B cell (primary cell): ENCODE data around the gene DAB2IP. TPM values are rescaled to one million over a fixed set of nuclear protein-coding genes. Genes with fewer than 3 reads are reported as not detected.

Experiments used
- ATAC-seq: fragments of 200-7000 bp; cut with Tn5 transposase; one replicate; pipeline ENCODE4 v1.10.0; 2021; ENCODE audit warnings: low read depth, mild to moderate bottlenecking, moderate number of reproducible peaks, moderate library complexity
- CTCF ChIA-PET: fragments of 350-600 bp; sonication (Branson Sonifier 250); formaldehyde crosslinking; loops from one replicate; lab custom pipeline; 2021; ENCODE audit warnings: antibody characterized with exemption, inconsistent platforms; lab: Charles Lee
- POLR2A ChIA-PET: fragments of 350-600 bp; sonication (Branson Sonifier 250); formaldehyde crosslinking; loops from one replicate; lab custom pipeline; 2021; ENCODE audit warnings: antibody characterized with exemption; lab: Charles Lee
- DNase-seq: peaks from one replicate; pipeline ENCODE4 v3.0.0; 2013
- H2AFZ ChIP-seq: 2 replicates; pipeline ENCODE4 v1.6.1; 2012; ENCODE audit warnings: mild to moderate bottlenecking, low read depth, low read length; ENCODE audit not compliant: insufficient read depth, poor library complexity, severe bottlenecking
- H3K27ac ChIP-seq, 2 donors: 1 replicate in 1 of 2; 2 replicates in 1 of 2; pipeline ENCODE4 v1.5.1; 2012 to 2013; ENCODE audit warnings: low read length in 2 of 2, mild to moderate bottlenecking in 2 of 2, moderate library complexity in 1 of 2
- H3K27me3 ChIP-seq, 4 experiments: fragments of 200-600 bp in 1 of 4; sonication (generic) in 1 of 4; replicated peaks in 1 of 4; 1 replicate in 2 of 4; 2 replicates in 2 of 4; pipeline versions ENCODE4 v1.6.1 to v1.7.0; 2013 to 2016; ENCODE audit warnings: low read length in 3 of 4, mild to moderate bottlenecking in 2 of 4, mixed read lengths in 1 of 4, moderate library complexity in 1 of 4; ENCODE audit not compliant: insufficient read depth in 4 of 4, control insufficient read depth in 3 of 4; ENCODE audit errors: control extremely low read depth in 1 of 4
- H3K36me3 ChIP-seq, 2 experiments: replicated peaks in 1 of 2; 1 replicate in 1 of 2; 2 replicates in 1 of 2; pipeline versions ENCODE4 v1.6.1 to v1.7.1; 2013; ENCODE audit warnings: low read length in 1 of 2; ENCODE audit not compliant: insufficient read depth in 2 of 2, control insufficient read depth in 1 of 2; ENCODE audit errors: control extremely low read depth in 1 of 2, extremely low read depth in 1 of 2
- H3K4me1 ChIP-seq, 2 donors: fragments of 200-600 bp in 1 of 2; sonication (generic) in 1 of 2; 1 replicate in 1 of 2; 2 replicates in 1 of 2; pipeline versions ENCODE4 v1.5.1 to v1.6.1; 2013 to 2017; ENCODE audit warnings: low read length in 2 of 2; ENCODE audit not compliant: control insufficient read depth in 2 of 2, insufficient read depth in 2 of 2
- H3K4me2 ChIP-seq: replicated peaks from 2 replicates; pipeline ENCODE3; 2012; ENCODE audit warnings: mild to moderate bottlenecking, low read depth, low read length; ENCODE audit not compliant: poor library complexity, severe bottlenecking
- H3K4me3 ChIP-seq, 5 experiments: fragments of 200-600 bp in 1 of 5; sonication (generic) in 1 of 5; 1 replicate in 3 of 5; 2 replicates in 2 of 5; pipeline versions ENCODE4 v1.5.1 to v1.7.0; 2011 to 2016; ENCODE audit warnings: low read length in 4 of 5, mild to moderate bottlenecking in 4 of 5, low read depth in 2 of 5, control low read depth in 1 of 5, moderate library complexity in 1 of 5; ENCODE audit not compliant: insufficient read depth in 1 of 5; ENCODE audit errors: control extremely low read depth in 1 of 5, extremely low read depth in 1 of 5
- H3K79me2 ChIP-seq: fragments of 200-600 bp; sonication (generic); one replicate; pipeline ENCODE4 v1.6.0; 2016; ENCODE audit warnings: low read length; ENCODE audit not compliant: control insufficient read depth, insufficient read depth
- H3K9ac ChIP-seq: fragments of 200-600 bp; sonication (generic); 2 replicates; pipeline ENCODE4 v1.6.1; 2017; ENCODE audit warnings: mild to moderate bottlenecking, low read length, moderate library complexity
- H3K9me3 ChIP-seq, 3 donors: one replicate each; pipeline versions ENCODE4 v1.6.1 to v1.7.1; 2013; ENCODE audit warnings: low read length in 2 of 3; ENCODE audit not compliant: control insufficient read depth in 2 of 3, insufficient read depth in 1 of 3; ENCODE audit errors: control extremely low read depth in 1 of 3
- H4K20me1 ChIP-seq: 2 replicates; pipeline ENCODE4 v1.6.0; 2012; ENCODE audit warnings: mild to moderate bottlenecking, low read length; ENCODE audit not compliant: insufficient read depth, control insufficient read depth, poor library complexity, severe bottlenecking
- H3K27ac Mint-ChIP-seq: one replicate; pipeline ENCODE4 v1.8.0; 2021; ENCODE audit warnings: mixed read lengths
- H3K27me3 Mint-ChIP-seq: one replicate; pipeline ENCODE4 v1.8.0; 2021; ENCODE audit warnings: mixed read lengths
- H3K4me1 Mint-ChIP-seq: one replicate; pipeline ENCODE4 v1.8.0; 2021; ENCODE audit warnings: mixed read lengths
- H3K4me3 Mint-ChIP-seq: one replicate; pipeline ENCODE4 v1.8.0; 2021; ENCODE audit warnings: mixed read lengths
- H3K9me3 Mint-ChIP-seq: one replicate; pipeline ENCODE4 v1.8.0; 2022; ENCODE audit warnings: mixed read lengths; ENCODE audit not compliant: insufficient read depth
- CTCF ChIP-seq: fragments of 200-600 bp; IDR thresholded peaks from one replicate; pipeline ENCODE4 v1.8.0; 2022; ENCODE audit warnings: antibody characterized with exemption, mild to moderate bottlenecking
- EZH2 ChIP-seq: IDR thresholded peaks from 2 replicates; pipeline ENCODE4 v1.6.1; 2012; ENCODE audit warnings: borderline replicate concordance, low read depth, mild to moderate bottlenecking, moderate library complexity, low read length; ENCODE audit not compliant: insufficient read depth, poor library complexity, severe bottlenecking
- WGBS: methylation state at CpG from one replicate; pipeline ENCODE4 v1.1.5; 2013; ENCODE audit warnings: missing lambda C conversion rate; ENCODE audit not compliant: insufficient coverage; 5-methylcytosine and 5-hydroxymethylcytosine counted together
- intact Hi-C: fragments of 100-400 bp; cut with micrococcal nuclease; formaldehyde crosslinking; loops from one replicate; pipeline ENCODE4 v1.10.0; 2022
- polyA plus RNA-seq: library from polyadenylated mRNA; depleted of rRNA; stranded (reverse); fragments of >200 nt; gene quantifications from 2 replicates; pipeline ENCODE4 v1.2.3, GENCODE V29; 2012
- total RNA-seq, 2 donors: library from RNA; stranded (reverse); fragments of 120-200 nt in 1 of 2; gene quantifications; 1 replicate in 1 of 2; 2 replicates in 1 of 2; pipeline versions ENCODE4 v1.2.3 to v1.2.4, GENCODE V29; 2013 to 2022

DAB2IP gene
- total and polyA plus RNA-seq, 2 donors (not counting 1 experiment from before 2014, with no cell fraction given), result 1.1 to 3.9 TPM

- no peaks in the 10 kb centered on the region for H3K79me2 ChIP-seq
- Mint-ChIP-seq H3K4me1 (peaks cover 2% of the 10 kb centered on the region), H3K27ac (no peak overlapping the region), H3K27me3 (no peaks in the 10 kb centered on the region), H3K4me3 (no peak overlapping the region), H3K9me3 (no peaks in the 10 kb centered on the region)
- TF ChIP-seq EZH2 (no peak), CTCF (no peak)
- POLR2A ChIA-PET, result no interaction called here
- CTCF ChIA-PET, result interaction anchor here (0.6 kb wide), 1 partner anchor 314 kb away, joined by 3 read pairs; no protein-coding TSS in a partner anchor
- WGBS, result 96% methylated on average over 6 of the region's 6 CpGs
- no peak overlapping the region for H3K9ac ChIP-seq
- no peaks in the 10 kb centered on the region for H4K20me1 ChIP-seq
- no peak overlapping the region for H3K4me2 ChIP-seq
- H3K36me3 ChIP-seq, result no peaks in the 10 kb centered on the region
- no peak overlapping the region for H3K4me3 ChIP-seq
- no peak for DNase-seq
- no peak overlapping the region for H3K27ac ChIP-seq
- H2AFZ ChIP-seq, result no peak overlapping the region
- no peaks in the 10 kb centered on the region for H3K4me1 ChIP-seq
- no peak for ATAC-seq
- peaks cover 0 to 2% (median 0%) of the 10 kb centered on the region in 4 experiments for H3K27me3 ChIP-seq
- H3K9me3 ChIP-seq, result no peaks in the 10 kb centered on the region
- intact Hi-C loops, result no loop called here
These were observed 62.8 kb downstream of the DAB2IP start for GRCh38 chr9:121714075-121714705.

- WGBS, result 92% methylated on average over 3 of the region's 5 CpGs
- H3K27me3 Mint-ChIP-seq, result no peaks in the 10 kb centered on the region
- no peaks in the 10 kb centered on the region for H3K9me3 ChIP-seq
- ChIA-PET POLR2A (no interaction called here), CTCF (no interaction called here)
- H3K79me2 ChIP-seq, result no peaks in the 10 kb centered on the region
- ATAC-seq (no peak), DNase-seq (no peak)
- no peak overlapping the region for H3K4me3 Mint-ChIP-seq
- no peak overlapping the region for H3K27ac ChIP-seq
- H4K20me1 ChIP-seq, result no peaks in the 10 kb centered on the region
- H3K4me3 ChIP-seq, result no peak overlapping the region
- H3K9me3 Mint-ChIP-seq, result no peaks in the 10 kb centered on the region
- H3K4me2 ChIP-seq, result no peak overlapping the region
- H3K36me3 ChIP-seq, result no peaks in the 10 kb centered on the region
- H3K4me1 Mint-ChIP-seq, result no peaks in the 10 kb centered on the region
- H3K27ac Mint-ChIP-seq, result no peak overlapping the region
- H3K27me3 ChIP-seq, result peaks cover 0 to 2% (median 0%) of the 10 kb centered on the region in 4 experiments
- no peak for TF ChIP-seq EZH2
- TF ChIP-seq CTCF, result no peak
- no peaks in the 10 kb centered on the region for H3K4me1 ChIP-seq
- no peak overlapping the region for H2AFZ ChIP-seq
- intact Hi-C loops, result no loop called here
- no peak overlapping the region for H3K9ac ChIP-seq
These were observed 63.4 kb downstream of the DAB2IP start for GRCh38 chr9:121714873-121715272.
